ENCODE measurements around the gene SLC25A47. TPM values are rescaled to one million over a fixed set of nuclear protein-coding genes. Genes with fewer than 3 reads are reported as not detected.

Gene SLC25A47
- polyA plus RNA-seq, 1 experiment, result not detected

DNA sequence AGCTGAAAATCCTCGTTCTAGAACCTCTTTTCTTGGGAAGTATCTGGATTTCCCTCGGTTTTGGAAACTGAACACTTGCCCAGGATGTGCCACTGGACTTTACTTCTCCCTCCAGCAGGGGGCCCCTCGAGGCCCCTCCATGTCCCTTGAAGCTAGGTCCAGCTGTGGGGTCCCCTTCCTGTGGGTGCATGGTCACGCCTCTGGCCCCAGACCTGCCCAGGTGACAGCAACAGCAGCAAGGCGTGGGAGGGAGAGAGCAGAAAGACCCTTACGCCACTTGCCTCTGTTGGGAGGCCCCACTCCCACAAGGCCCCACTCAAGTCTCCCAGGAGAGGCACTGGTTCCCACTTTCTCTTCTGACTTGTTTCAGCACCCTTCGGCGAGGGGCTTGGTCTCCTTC, 20.0 kb upstream of the SLC25A47 start:
- TF ChIP-seq, protein P1, sequence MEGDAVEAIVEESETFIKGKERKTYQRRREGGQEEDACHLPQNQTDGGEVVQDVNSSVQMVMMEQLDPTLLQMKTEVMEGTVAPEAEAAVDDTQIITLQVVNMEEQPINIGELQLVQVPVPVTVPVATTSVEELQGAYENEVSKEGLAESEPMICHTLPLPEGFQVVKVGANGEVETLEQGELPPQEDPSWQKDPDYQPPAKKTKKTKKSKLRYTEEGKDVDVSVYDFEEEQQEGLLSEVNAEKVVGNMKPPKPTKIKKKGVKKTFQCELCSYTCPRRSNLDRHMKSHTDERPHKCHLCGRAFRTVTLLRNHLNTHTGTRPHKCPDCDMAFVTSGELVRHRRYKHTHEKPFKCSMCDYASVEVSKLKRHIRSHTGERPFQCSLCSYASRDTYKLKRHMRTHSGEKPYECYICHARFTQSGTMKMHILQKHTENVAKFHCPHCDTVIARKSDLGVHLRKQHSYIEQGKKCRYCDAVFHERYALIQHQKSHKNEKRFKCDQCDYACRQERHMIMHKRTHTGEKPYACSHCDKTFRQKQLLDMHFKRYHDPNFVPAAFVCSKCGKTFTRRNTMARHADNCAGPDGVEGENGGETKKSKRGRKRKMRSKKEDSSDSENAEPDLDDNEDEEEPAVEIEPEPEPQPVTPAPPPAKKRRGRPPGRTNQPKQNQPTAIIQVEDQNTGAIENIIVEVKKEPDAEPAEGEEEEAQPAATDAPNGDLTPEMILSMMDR (IDR thresholded peaks at IDR 0.05; ENCODE audit: insufficient read depth, low read depth, low read length), result peak; percentile 79
- Histone ChIP-seq H3K27me3 (ENCODE audit: control insufficient read depth, insufficient read depth, low read length) (no peaks in the 10 kb centered on the region), H3K4me3 (ENCODE audit: low read depth, low read length) (no peak overlapping the region), H3K36me3 (ENCODE audit: control insufficient read depth, insufficient read depth, low read length) (no peaks in the 10 kb centered on the region)
- DNase-seq (ENCODE audit: low read depth), result no peak
- CTCF ChIA-PET, result interaction anchor here (0.8 to 3.4 kb wide), 15 partner anchors 10 to 85 kb away, joined by 3 to 24 read pairs (median 5); no protein-coding TSS in a partner anchor
- POLR2A ChIA-PET, result no interaction called here

DNA sequence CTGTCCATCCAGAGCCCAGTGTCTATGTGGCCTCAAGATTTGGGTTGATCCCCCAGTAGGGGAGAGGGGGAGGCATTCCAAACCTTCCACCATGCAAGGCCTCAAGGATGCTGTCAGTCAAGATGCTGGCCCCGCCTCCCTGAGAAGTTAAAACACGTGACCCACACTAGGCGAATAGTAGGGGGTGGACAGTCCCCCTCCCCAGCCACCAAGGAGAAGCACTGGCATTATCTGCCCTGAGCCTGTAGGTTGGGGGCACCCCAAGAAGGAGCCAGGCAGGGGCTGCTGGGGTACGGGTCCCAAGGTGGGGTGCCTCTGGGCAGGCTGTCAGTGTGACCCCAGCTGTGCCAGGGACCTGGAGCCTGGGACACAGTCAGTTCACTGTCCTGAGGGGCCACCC, 19.2 kb upstream of the SLC25A47 start:
- POLR2A ChIA-PET, result no interaction called here
- CTCF ChIA-PET, result interaction anchor here (0.6 to 3.4 kb wide), 9 partner anchors 10 to 68 kb away, joined by 3 to 24 read pairs (median 6); no protein-coding TSS in a partner anchor
- no peaks in the 10 kb centered on the region for H3K27me3 ChIP-seq (ENCODE audit: control insufficient read depth, insufficient read depth, low read length)
- DNase-seq (ENCODE audit: low read depth), result no peak
- H3K4me3 ChIP-seq (ENCODE audit: low read depth, low read length), result no peak overlapping the region
- TF ChIP-seq, protein P1 (IDR thresholded peaks at IDR 0.05; ENCODE audit: insufficient read depth, low read depth, low read length), result no peak
- H3K36me3 ChIP-seq (ENCODE audit: control insufficient read depth, insufficient read depth, low read length), result no peaks in the 10 kb centered on the region

DNA sequence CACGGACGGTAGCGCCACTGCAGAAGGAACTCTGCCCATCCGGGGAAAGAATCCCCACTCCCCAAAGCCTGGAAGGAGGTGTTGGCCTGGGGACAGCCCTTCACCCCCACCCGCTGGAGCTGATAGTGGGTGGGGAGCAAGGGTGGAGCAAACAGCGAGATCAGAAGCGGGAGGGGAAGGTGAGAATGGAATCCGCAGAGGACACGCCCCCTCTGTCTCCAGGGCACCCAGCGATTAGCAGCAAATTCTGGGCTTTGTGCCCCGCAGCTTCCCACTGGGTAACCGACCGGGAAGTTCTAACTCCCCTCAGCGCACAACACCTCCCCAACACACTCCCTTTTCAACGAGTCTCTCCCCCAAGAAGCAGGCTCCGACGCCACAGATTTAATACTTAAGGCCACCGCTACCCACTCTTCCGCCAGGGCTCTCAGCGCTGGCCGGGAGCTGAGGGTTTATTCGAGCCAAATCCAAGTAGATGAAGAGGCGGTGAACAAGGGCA, 18.3 kb upstream of the SLC25A47 start:
- Histone ChIP-seq H3K4me3 (ENCODE audit: low read depth, low read length) (peak overlapping the region; percentile 70), H3K27me3 (ENCODE audit: control insufficient read depth, insufficient read depth, low read length) (no peaks in the 10 kb centered on the region), H3K36me3 (ENCODE audit: control insufficient read depth, insufficient read depth, low read length) (no peaks in the 10 kb centered on the region)
- no peak for DNase-seq (ENCODE audit: low read depth)
- POLR2A ChIA-PET, result interaction anchor here (0.5 kb wide), 1 partner anchor 9 kb away, joined by 5 read pairs; no protein-coding TSS in a partner anchor
- TF ChIP-seq, protein P1 (IDR thresholded peaks at IDR 0.05; ENCODE audit: insufficient read depth, low read depth, low read length), result no peak
- CTCF ChIA-PET, result interaction anchor here (0.6 to 3.4 kb wide), 5 partner anchors 11 to 167 kb away, joined by 3 to 24 read pairs (median 3); no protein-coding TSS in a partner anchor

DNA sequence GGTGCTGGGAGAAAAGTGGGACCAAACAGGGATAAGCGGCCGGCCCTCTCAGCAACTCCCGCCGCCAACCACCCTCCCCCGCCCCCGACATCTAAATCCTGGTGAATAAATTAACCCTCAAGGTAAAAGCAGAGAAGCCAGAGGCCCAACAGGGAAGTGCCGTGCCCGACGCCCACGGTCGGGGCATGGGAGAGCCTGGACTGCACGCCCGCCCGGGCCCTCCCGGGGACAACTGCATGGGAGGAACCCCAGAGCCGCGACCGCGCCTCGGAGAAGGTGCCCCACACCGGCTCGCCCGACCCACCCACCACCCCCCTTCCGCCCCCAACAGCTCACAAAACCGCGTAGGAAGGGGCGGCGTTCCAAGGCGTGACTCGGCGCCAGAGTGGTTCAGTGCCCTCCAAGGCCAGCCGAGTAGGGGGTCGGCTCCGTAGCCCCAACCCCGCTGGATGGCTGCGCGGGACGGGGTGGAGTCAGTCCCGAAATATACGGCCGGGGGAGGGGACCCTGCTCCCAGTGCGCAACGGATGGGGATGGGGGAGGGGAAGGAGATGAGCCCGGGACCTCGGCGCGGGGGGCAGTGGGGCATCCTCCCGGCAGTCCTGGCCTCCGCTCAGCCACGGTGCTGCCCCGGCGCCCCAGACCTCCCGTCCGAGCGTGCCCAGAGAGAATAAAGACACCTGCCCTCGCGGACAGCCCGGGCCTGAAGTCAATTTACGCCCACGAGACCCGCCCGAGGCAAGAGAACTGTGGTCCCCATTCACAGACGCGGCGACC, 17.6 kb upstream of the SLC25A47 start:
- POLR2A ChIA-PET, result interaction anchor here (0.5 kb wide), 1 partner anchor 9 kb away, joined by 5 read pairs; no protein-coding TSS in a partner anchor
- Histone ChIP-seq H3K4me3 (ENCODE audit: low read depth, low read length) (peak overlapping the region; percentile 70), H3K27me3 (ENCODE audit: control insufficient read depth, insufficient read depth, low read length) (no peaks in the 10 kb centered on the region), H3K36me3 (ENCODE audit: control insufficient read depth, insufficient read depth, low read length) (no peaks in the 10 kb centered on the region)
- TF ChIP-seq, protein P1 (IDR thresholded peaks at IDR 0.05; ENCODE audit: insufficient read depth, low read depth, low read length), result no peak
- CTCF ChIA-PET, result interaction anchor here (0.6 to 3.4 kb wide), 6 partner anchors 12 to 448 kb away, joined by 3 to 24 read pairs (median 3); no protein-coding TSS in a partner anchor
- no peak for DNase-seq (ENCODE audit: low read depth)

All from BJ (cell line).